ENCODE measurements around the gene PRKAR1B.
A peak's percentile ranks its signal among the peaks of the same experiment; 100 is the strongest.

PRKAR1B gene

DNA sequence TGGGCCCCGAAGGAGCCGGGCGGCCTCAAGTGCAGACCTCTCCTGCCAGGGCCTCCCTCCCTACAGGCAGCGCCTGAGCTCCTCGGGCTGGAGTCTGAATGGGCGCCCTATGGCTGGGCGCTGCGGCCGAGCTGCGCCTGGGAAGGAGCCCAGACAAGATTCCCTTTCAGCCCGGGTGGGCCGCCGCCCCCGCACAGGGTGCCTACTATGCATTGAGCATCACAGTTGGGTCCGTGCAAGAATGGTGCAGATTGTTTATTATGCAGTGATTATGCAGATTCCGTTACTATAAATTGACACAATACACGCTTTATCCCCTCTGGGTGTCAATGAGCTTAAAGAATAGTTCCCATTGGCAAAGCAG lies 130.3 kb downstream of the PRKAR1B start:
- H3K4me1 ChIP-seq: peaks cover 91% of the 10 kb centered on the region
- no peak overlapping the region for H3K27ac ChIP-seq
- 0 out of 2 replicates have a peak, but pooled peaks cover 11% of the 10 kb centered on the region for H4K20me1 ChIP-seq
- TF ChIP-seq Cebpa-rat (IDR thresholded peaks at IDR 0.05): no peak
- no peak overlapping the region for H3K9ac ChIP-seq
- peaks cover 12% of the 10 kb centered on the region for H3K9me3 ChIP-seq
- H3K27me3 ChIP-seq: peaks cover 17% of the 10 kb centered on the region
- H3K36me3 ChIP-seq: no peaks in the 10 kb centered on the region
- H3K4me3 ChIP-seq: no peak overlapping the region
- peak overlapping the region; percentile 51 for H3K4me2 ChIP-seq

DNA sequence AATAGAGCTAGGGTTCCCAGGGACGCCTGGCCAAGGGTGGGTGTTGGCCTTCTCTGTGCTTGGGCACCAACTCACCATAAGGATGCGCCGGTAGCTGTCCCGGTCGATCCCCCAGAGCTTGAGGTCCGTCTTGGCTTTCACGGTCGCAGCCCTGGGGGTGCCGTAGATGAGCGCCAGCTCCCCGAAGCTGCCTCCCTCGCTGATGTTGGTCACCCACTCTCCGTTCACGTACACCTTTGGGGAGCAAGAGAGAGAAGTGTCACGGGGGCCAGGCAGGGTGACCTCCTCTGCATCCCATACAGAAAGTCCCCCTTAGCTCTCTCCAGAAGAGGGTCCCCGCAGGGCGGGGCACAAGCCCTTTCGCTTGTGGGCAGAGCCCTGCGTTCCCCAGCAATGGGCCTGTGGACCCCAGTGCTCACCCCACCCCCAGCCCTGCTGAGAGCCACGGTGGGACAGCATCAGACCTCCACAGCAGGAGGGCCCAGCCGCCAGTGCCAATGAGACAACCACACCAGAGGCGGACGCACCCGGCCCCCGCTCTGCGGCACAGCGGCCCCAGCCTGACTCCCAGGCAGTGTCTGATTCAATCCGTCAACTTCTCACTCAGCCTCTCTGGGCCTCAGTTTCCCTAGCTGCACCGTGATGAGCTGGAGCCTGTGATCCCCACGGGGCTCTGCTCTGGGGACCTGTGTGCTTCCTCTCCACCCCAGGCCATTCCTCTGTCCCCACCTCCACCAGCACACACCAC lies 130.8 kb downstream of the PRKAR1B start:
- H3K36me3 ChIP-seq: no peaks in the 10 kb centered on the region
- H3K4me3 ChIP-seq: no peak overlapping the region
- H3K9ac ChIP-seq: no peak overlapping the region
- H4K20me1 ChIP-seq: 0 out of 2 replicates have a peak, but pooled peaks cover 11% of the 10 kb centered on the region
- no peak overlapping the region for H3K27ac ChIP-seq
- TF ChIP-seq Cebpa-rat (IDR thresholded peaks at IDR 0.05): no peak
- H3K27me3 ChIP-seq: peaks cover 17% of the 10 kb centered on the region
- H3K4me1 ChIP-seq: peaks cover 91% of the 10 kb centered on the region
- peak overlapping the region; percentile 51 for H3K4me2 ChIP-seq
- H3K9me3 ChIP-seq: peaks cover 12% of the 10 kb centered on the region

DNA sequence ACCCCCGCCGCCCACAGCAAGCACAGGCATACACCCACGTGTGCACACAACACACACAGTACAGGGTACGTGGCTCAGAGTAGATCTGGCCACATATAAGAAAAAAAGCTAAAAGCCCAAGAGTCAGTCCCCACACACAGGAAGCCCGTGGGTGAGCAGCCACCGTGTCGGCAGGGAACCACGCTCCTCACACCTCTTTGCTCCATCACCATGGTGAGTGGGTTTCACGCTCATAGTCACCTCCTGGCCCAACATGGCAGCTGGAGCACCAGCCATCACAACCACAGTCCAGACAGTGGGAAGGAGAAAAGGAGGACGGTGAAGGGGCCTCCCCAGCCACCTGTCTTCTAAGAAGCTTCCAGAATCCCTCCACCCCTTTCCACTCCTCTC lies 131.5 kb downstream of the PRKAR1B start:
- H3K27ac ChIP-seq: no peak overlapping the region
- H3K4me1 ChIP-seq: peaks cover 91% of the 10 kb centered on the region
- no peak for TF ChIP-seq Cebpa-rat (IDR thresholded peaks at IDR 0.05)
- H3K36me3 ChIP-seq: no peaks in the 10 kb centered on the region
- no peak overlapping the region for H3K4me3 ChIP-seq
- peak overlapping the region; percentile 99; the same call in 1 of the 2 replicates for H3K4me2 ChIP-seq
- peaks cover 12% of the 10 kb centered on the region for H3K9me3 ChIP-seq
- peaks cover 17% of the 10 kb centered on the region for H3K27me3 ChIP-seq
- H3K9ac ChIP-seq: no peak overlapping the region
- 0 out of 2 replicates have a peak, but pooled peaks cover 11% of the 10 kb centered on the region for H4K20me1 ChIP-seq

DNA sequence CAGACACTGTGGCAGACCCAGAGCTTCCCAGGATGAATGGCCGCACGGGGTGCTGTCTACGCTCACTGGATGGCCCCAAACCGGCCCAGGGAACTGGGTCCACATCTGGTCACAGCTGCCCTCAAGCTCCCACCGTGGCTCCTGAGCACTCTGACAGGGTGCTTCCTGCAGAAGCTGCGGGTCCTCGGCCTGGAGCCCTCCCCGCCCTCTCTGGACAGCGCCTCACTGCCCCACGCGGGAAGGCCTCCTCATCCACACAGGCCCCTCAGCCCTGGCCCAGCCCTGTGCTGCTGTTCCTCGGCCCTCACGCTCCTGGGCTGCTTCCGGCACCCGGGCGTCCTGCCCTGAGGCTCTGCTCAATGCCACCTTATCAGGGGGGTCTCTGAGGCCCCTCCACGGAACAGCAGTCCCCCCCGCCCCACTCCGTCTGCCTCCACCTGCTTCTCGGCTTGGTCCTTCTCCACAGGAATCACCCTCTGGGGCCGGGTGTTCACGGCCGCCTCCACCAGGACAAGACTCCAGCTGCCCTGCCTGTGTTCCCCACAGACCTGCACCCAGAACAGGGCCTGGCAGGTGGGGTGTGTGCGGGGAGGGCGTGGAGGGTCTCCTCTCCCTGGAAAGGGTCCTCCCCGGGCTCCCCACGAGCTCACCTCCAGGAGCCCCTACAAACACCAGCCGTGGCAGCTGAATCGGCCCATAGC lies 132.0 kb downstream of the PRKAR1B start:
- H3K9ac ChIP-seq: no peak overlapping the region

DNA sequence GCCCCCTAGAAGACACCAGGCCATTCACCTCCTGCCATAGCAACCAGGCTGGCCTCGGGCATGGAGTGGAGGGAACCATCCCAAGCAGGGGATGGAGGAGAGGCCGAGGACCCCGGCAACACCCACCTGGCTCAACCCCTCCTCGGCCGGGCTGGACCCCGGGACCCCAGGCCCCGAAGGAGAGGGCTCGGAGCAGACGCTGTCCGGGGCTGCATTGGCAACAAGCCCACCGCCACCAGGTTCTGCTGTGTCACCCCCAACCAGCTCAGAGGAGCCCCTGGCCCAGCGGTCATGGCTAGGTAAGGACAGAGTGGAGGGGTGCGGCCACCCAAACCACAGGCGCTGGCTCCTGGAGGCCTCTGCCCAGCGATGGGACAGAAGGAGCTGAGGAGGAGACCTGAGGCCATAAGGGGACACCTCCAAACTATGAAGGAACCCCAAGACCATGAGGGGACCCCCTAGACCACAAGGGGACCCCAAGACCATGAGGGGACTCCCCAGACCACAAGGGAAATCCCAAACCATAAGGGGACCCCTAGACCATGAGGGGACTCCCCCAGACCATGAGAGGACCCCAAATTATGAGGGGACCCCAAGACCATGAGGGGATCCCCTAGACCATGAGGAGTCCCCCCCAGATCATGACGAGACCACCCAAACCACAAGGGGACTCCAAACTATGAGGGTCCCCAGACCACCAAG lies 132.7 kb downstream of the PRKAR1B start:
- Histone ChIP-seq H3K27me3 (peaks cover 17% of the 10 kb centered on the region), H3K9ac (0 out of 2 replicates have a peak overlapping the region, but pooled peaks have one; percentile 23), H3K9me3 (peaks cover 12% of the 10 kb centered on the region), H3K4me1 (peaks cover 91% of the 10 kb centered on the region), H4K20me1 (0 out of 2 replicates have a peak, but pooled peaks cover 11% of the 10 kb centered on the region), H3K4me3 (no peak overlapping the region), H3K36me3 (no peaks in the 10 kb centered on the region), H3K4me2 (peak overlapping the region; percentile 99), H3K27ac (peak overlapping the region; percentile 67)
- TF ChIP-seq Cebpa-rat (IDR thresholded peaks at IDR 0.05): no peak

More for the DNA sequence above, 132.0 kb downstream of the PRKAR1B start:
- no peak for TF ChIP-seq Cebpa-rat (IDR thresholded peaks at IDR 0.05)
- H3K9me3 ChIP-seq: peaks cover 12% of the 10 kb centered on the region
- H3K4me3 ChIP-seq: no peak overlapping the region
- no peaks in the 10 kb centered on the region for H3K36me3 ChIP-seq
- H4K20me1 ChIP-seq: 0 out of 2 replicates have a peak, but pooled peaks cover 11% of the 10 kb centered on the region
- H3K27me3 ChIP-seq: peaks cover 17% of the 10 kb centered on the region
- H3K27ac ChIP-seq: no peak overlapping the region
- H3K4me2 ChIP-seq: peak overlapping the region; percentile 99
- H3K4me1 ChIP-seq: peaks cover 91% of the 10 kb centered on the region

DNA sequence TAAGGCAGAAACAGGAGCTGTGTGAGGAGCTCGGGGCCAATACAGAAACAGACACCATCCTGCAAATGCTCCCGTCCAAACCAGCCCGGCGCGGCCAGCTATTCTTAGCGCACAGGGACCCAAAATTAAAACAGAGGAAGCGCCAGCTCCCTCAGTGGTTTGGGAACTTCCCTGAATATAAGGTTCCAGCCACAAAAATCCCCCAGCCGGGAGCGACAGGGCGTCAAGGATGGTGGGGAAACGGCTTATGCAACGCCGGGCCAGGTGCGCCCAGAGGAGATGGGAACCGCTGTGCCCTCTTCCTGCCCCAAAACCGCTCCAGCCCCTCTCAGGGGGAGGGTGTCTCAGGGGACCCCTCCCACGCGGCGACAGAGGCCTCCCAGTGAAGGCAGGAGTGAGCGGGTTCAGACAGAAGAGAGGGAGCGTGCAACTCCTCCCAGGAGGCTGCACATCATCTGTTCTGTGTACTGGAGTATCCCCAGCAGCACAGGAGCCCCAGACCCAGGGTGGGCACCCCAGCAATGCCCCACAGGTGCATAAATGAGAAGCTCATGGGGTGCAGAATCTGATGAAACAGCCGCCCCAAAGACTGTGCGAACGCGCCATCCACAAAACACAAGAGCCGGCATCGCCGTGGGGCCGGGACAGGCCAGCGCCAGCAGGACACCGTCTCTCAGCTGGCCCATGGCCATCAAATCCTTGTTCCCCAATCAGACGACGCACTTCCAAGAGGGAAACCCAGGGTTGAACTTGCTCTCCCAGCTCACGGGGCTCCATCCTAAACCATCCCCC lies 133.6 kb downstream of the PRKAR1B start:
- Histone ChIP-seq H3K36me3 (peaks cover 6% of the 10 kb centered on the region; the same call in 1 of the 2 replicates), H3K4me1 (peaks cover 87% of the 10 kb centered on the region), H3K4me3 (peak overlapping the region; percentile 58), H3K9ac (peak overlapping the region; percentile 77), H3K9me3 (peaks cover 19% of the 10 kb centered on the region), H4K20me1 (0 out of 2 replicates have a peak, but pooled peaks cover 11% of the 10 kb centered on the region), H3K27me3 (peaks cover 17% of the 10 kb centered on the region), H3K27ac (peak overlapping the region; percentile 93), H3K4me2 (peak overlapping the region; percentile 99)
- peak; percentile 96 for TF ChIP-seq Cebpa-rat (IDR thresholded peaks at IDR 0.05)

DNA sequence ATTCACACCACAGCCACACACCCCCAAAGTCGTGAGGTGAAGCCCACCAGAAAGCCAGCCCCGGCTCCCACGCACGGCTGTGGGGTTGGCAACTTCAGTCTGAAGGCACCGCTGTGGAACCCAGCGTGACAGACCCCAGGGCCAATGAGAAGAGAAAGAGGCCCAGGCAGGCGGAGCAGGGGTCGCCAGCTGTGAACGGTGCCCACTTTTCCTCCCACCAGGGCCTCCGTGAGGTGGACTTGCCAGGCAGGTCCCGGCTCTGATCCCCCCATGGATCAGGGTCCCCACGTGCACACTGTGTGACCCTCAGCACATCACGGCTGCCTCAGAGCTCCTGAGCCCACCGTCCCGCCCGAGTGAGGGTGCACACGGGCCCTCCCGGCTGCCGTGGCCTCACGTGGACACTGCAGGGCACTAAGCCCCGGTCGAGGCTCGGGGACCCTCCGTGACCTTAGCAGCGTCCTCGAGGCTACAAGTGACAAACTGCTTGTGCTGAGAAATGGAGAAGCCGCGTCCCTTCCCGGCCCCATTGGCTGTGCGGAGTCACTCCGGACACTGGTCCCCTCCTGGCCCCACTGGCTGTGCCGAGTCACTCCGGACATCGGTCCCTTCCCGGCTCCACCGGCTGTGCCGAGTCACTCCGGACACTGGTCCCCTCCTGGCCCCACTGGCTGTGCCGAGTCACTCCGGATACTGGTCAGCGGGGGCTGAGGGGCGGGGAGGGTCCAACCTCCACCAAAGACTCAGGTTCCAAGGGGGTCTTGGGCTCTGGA lies 135.0 kb downstream of the PRKAR1B start:
- Histone ChIP-seq H3K9me3 (peaks cover 34% of the 10 kb centered on the region), H3K27ac (peak overlapping the region; percentile 93), H4K20me1 (0 out of 2 replicates have a peak, but pooled peaks cover 3% of the 10 kb centered on the region), H3K4me2 (peak overlapping the region; percentile 99), H3K9ac (peak overlapping the region; percentile 77; the same call in 1 of the 2 replicates), H3K4me1 (peaks cover 78% of the 10 kb centered on the region), H3K4me3 (no peak overlapping the region), H3K27me3 (peaks cover 11% of the 10 kb centered on the region; the same call in 1 of the 2 replicates), H3K36me3 (peaks cover 15% of the 10 kb centered on the region; the same call in 1 of the 2 replicates)
- TF ChIP-seq Cebpa-rat (IDR thresholded peaks at IDR 0.05): no peak

DNA sequence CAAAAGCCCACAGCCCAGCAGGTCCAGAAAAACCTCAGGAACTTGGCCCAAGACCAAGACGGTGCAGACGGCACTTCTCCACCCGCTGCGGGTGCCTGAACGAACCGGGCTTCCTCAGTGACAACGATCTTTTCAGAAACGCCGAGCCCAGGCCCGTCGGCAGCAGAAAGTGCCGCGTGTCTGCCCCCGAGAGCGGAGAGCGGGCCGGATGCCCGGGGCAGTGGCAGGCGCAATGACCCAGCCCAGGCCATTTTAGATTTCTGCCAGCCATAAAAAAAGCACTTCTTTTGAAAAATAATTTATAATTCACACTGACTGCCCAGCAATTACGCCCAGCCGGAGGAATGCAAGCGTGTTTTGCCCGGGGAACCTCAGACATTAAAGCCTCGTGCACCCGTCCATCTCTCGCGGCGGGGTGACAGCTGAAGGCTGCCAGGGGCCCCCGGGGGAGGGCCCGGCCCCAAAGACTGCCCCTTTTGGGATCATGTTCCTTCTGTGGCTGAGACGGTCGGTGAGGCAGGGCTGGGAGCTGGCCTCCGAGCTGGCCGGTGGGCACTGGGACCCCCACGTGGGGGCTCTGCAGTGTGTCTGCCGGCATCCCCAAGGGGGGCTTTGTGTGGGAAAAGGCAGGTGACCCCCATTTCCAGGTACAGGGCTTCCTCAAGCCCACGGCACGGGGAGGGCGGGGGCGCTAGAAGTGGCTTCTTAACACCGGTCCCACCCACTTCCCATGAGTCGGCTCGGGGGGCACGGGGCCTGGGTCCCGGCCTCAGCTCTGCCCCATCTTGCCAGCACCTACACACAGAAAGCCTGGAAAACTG lies 136.1 kb downstream of the PRKAR1B start:
- peak overlapping the region; percentile 93 for H3K27ac ChIP-seq
- H3K4me3 ChIP-seq: peak overlapping the region; percentile 41
- 0 out of 2 replicates have a peak, but pooled peaks cover 6% of the 10 kb centered on the region for H3K27me3 ChIP-seq

More for the DNA sequence above, 136.1 kb downstream of the PRKAR1B start:
- Histone ChIP-seq H3K36me3 (peaks cover 21% of the 10 kb centered on the region), H3K9ac (peak overlapping the region; percentile 51), H3K9me3 (peaks cover 45% of the 10 kb centered on the region), H4K20me1 (no peaks in the 10 kb centered on the region), H3K4me2 (peak overlapping the region; percentile 99), H3K4me1 (peaks cover 73% of the 10 kb centered on the region)
- TF ChIP-seq Cebpa-rat (IDR thresholded peaks at IDR 0.05): no peak

Data from BLaER1 (cell line).